Measurements from ENCODE around the gene KRTAP9-2. TPM values are rescaled to one million over a fixed set of nuclear protein-coding genes. Genes with fewer than 3 reads are reported as not detected.
"Not testable (repeated sequence)": the region's sequence is repeated elsewhere in the genome, so short reads cannot be mapped to it uniquely, and the experiment has no call there.

The KRTAP9-2 gene
- polyA plus RNA-seq, 2 of the 4 experiments (the other 2 are of a cell fraction), result not detected

GRCh38 chr17:41185001-41185400, 41.4 kb upstream of the KRTAP9-2 start (continued):
- TF ChIP-seq ATOH8 (CRISPR knock-in tag; IDR thresholded peaks at IDR 0.05; ENCODE audit: low read depth), result no peak
- no peak for TF ChIP-seq RNF2 (IDR thresholded peaks at IDR 0.05; ENCODE audit: borderline replicate concordance, low read depth)
- no peak for TF ChIP-seq EHMT2 (IDR thresholded peaks at IDR 0.05; ENCODE audit: low read depth)
- TF ChIP-seq, protein P1, sequence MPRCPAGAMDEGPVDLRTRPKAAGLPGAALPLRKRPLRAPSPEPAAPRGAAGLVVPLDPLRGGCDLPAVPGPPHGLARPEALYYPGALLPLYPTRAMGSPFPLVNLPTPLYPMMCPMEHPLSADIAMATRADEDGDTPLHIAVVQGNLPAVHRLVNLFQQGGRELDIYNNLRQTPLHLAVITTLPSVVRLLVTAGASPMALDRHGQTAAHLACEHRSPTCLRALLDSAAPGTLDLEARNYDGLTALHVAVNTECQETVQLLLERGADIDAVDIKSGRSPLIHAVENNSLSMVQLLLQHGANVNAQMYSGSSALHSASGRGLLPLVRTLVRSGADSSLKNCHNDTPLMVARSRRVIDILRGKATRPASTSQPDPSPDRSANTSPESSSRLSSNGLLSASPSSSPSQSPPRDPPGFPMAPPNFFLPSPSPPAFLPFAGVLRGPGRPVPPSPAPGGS (IDR thresholded peaks at IDR 0.05), result no peak
- no peak for TF ChIP-seq ELK1 (IDR thresholded peaks at IDR 0.05; ENCODE audit: low read depth, low read length)
- TF ChIP-seq, protein P2, sequence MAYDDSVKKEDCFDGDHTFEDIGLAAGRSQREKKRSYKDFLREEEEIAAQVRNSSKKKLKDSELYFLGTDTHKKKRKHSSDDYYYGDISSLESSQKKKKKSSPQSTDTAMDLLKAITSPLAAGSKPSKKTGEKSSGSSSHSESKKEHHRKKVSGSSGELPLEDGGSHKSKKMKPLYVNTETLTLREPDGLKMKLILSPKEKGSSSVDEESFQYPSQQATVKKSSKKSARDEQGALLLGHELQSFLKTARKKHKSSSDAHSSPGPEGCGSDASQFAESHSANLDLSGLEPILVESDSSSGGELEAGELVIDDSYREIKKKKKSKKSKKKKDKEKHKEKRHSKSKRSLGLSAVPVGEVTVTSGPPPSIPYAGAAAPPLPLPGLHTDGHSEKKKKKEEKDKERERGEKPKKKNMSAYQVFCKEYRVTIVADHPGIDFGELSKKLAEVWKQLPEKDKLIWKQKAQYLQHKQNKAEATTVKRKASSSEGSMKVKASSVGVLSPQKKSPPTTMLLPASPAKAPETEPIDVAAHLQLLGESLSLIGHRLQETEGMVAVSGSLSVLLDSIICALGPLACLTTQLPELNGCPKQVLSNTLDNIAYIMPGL (CRISPR knock-in tag; IDR thresholded peaks at IDR 0.05; ENCODE audit: borderline replicate concordance), result no peak
- TF ChIP-seq KDM5A (IDR thresholded peaks at IDR 0.05), result no peak

DNA sequence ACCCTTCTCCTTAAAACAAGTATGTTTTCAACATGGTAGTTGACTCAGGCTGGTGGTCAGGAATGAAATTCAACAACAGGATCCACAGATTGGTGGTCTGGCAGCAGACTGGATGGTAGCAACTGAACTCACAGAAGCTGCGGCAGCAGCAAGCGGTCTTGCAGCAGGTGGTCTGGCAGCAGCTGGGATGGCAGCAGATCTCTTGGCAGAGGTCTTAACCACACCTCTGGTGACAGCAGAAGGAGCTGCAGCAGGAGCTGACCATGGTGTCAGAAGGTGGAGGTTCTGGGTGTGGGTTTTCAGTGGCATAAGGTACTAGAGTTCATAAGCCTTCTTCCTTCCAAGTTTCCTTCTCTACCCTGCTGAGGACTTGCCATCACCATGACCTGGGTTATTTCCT, 39.6 kb upstream of the KRTAP9-2 start:
- ATAC-seq (no peak), FAIRE-seq (no peak), DNase-seq (ENCODE audit: low read depth in 1 of 2, low spot score in 1 of 2) (no peak)
- Histone ChIP-seq H3K4me2 (no peak overlapping the region), H3K9me3 (no peaks in the 10 kb centered on the region), H3K27ac (no peak overlapping the region), H3K4me1 (no peaks in the 10 kb centered on the region), H3K4me3 (no peak overlapping the region)
- CTCF ChIA-PET, result interaction anchor here (1.1 kb wide), 1 partner anchor 462 kb away, joined by 3 read pairs; no protein-coding TSS in a partner anchor
- WGBS (ENCODE audit: missing lambda C conversion rate), result 87% methylated on average over 2 of the region's 2 CpGs
- TF ChIP-seq PBX3 (IDR thresholded peaks at IDR 0.05), result no peak
- TF ChIP-seq ATOH8 (CRISPR knock-in tag; IDR thresholded peaks at IDR 0.05; ENCODE audit: low read depth), result no peak
- no peak for TF ChIP-seq MAZ (IDR thresholded peaks at IDR 0.05; ENCODE audit: borderline replicate concordance, low read depth, low read length)
- no peak for TF ChIP-seq SMC3 (IDR thresholded peaks at IDR 0.05)
- no peak for TF ChIP-seq E2F6 (IDR thresholded peaks at IDR 0.05; ENCODE audit: borderline replicate concordance, low read depth)
- no peak for TF ChIP-seq ELK1 (IDR thresholded peaks at IDR 0.05; ENCODE audit: low read depth, low read length)
- POLR2A ChIA-PET, result no interaction called here

GRCh38 chr17:41189837-41190318, 36.6 kb upstream of the KRTAP9-2 start, which contains the start of gene KRTAP9-1:
Gene KRTAP9-1, plus strand, starts transcription at chr17:41189887. Its CDS starts 0 bp downstream, at chr17:41189887.
- H3K4me2 ChIP-seq; H3K9me3 ChIP-seq; H3K4me1 ChIP-seq; H3K27ac ChIP-seq; DNase-seq (ENCODE audit: low read depth in 1 of 2, low spot score in 1 of 2); FAIRE-seq; POLR2A ChIA-PET; CTCF ChIA-PET; H3K4me3 ChIP-seq; ATAC-seq: not testable (repeated sequence)
- WGBS (ENCODE audit: missing lambda C conversion rate), result 33% methylated on average over 1 of the region's 1 CpG
